GM18907 (cell line): Measurements from ENCODE around the gene TRAPPC5.

Source experiments
- ATAC-seq: cut with Tn5 transposase; IDR thresholded peaks from one replicate; pipeline ENCODE4 v1.9.1; 2021; ENCODE audit warnings: mild to moderate bottlenecking, moderate library complexity; ENCODE audit not compliant: unreplicated experiment

TRAPPC5 gene

GRCh38 chr19:7674010-7675005 lies 6.3 kb upstream of the TRAPPC5 start:
- ATAC-seq, result no peak

DNA sequence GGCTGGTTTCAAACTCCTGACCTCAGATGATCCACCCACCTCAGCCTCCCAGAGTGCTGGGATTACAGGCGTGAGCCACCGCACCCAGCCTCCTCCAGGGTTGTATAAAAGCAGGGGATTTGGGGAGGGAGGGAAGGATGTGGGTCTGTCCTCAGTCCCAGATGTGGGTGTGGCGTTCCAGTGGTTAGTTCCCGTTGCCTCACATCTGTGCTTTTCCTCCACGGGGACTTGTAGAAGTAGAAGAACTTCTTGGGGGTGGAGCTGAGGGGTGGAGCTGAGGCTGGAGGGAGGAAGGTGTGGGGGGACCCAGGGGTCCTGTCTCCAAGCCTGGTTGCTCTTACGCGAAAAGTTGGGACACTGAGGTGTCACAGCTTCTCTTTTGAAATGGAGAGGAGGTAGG lies 4.3 kb upstream of the TRAPPC5 start:
- no peak for ATAC-seq

GRCh38 chr19:7676854-7677253 lies 3.8 kb upstream of the TRAPPC5 start, which contains the start of gene MCEMP1:
MCEMP1 (plus strand) TSS chr19:7677090; CDS start chr19:7677121, 31 bp downstream.
- ATAC-seq, result no peak

GRCh38 chr19:7677669-7678311 lies 2.8 kb upstream of the TRAPPC5 start:
- no peak for ATAC-seq

DNA sequence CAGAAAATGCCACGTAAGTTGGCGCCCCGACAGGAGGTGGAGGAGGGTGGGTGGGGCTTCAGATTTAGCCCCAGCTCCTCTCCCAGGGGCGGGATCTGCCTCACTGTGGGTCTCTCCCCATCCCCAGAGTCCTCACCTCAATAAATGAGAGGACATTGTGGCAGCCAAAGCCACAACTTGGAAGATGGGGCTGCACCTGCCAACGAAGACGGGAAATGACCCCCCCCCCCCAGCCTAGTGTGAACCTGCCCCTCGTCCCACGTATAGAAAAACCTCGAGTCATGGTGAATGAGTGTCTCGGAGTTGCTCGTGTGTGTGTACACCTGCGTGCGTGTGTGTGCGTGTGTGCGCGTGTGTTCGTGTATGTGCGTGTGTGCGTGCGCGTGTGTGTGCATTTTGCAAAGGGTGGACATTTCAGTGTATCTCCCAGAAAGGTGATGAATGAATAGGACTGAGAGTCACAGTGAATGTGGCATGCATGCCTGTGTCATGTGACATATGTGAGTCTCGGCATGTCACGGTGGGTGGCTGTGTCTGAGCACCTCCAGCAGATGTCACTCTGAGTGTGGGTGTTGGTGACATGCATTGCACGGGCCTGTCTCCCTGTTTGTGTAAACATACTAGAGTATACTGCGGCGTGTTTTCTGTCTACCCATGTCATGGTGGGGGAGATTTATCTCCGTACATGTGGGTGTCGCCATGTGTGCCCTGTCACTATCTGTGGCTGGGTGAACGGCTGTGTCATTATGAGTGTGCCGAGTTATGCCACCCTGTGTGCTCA lies 1.5 kb upstream of the TRAPPC5 start:
- ATAC-seq, result no peak

DNA sequence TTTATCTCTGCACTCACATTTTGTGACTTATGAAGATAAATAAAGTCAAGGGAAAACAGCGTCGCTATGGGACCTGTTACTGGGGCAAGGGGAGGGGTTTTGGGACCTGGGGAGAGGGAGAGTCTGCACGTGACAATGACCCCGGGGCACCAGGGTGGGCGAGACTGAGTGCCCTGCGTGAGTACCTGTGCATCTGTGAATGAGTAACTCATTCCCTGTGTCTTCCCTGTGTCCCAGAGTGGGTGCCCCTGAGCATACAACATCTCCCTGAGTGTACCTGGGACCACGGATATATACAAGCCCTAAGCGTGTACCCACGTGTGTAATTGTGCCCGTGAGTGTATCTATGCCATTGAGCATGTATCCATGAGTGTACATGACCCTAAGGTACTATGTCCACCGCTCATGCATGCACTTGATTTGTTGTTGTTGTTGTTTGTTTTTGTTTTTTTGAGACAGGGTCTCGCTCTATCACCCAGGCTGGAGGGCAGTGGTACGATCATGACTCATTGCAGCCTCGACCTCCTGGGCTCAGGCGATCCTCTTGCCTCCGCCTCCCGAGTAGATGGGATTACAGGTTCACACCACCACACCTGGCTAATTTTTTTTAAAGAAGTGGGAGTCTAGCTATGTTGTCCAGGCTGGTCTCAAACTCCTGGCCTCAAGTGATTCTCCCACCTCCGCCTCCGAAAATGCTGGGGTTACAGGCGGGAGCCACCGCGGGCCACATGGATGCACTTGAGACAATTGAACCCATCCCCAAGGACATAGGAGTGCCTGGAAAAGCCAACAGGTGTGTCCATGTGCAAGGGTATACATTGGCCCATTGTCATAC lies 645 bp upstream of the TRAPPC5 start:
- no peak for ATAC-seq

DNA sequence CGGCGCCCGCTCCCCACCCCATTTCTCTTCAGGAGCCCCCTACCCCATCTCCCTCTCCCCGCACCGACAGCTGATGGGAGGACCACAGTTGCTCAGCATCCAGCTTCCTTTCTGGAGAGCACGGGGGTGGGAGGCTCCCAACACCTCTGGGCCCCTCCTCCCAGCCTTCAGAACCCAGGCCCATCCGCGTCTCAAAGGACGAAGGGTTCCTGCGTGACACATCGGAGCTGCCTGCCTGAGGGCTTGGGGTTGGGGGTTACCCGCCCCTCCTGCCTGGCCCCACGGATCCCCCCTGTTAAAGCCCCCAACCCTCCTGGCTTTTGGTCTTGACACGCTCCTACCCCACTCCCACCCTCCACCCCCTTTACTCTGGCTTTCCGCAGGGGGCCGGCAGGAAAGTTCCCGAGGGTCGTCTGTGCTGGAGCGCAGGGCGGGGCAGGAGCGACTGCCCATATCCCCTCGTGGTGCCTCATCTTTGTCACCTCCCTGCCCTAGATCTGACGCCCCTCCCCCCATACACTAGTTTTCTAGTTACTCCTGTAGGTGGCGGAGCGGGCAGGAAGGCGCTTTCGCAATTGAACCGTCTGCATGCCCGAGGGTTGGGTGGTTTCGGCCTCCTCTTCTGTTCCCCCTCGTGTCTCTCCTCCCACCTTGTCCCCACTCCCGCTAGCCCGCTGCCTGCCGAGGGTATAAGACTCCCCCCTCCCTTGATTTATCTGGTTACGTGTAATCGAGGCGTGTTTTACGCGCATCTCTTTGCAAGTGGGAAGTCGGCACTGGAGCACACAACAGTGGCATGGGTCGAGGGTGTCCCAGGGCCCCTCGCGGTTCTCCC lies 924 bp downstream of the TRAPPC5 start:
- ATAC-seq, result peak; percentile 19

DNA sequence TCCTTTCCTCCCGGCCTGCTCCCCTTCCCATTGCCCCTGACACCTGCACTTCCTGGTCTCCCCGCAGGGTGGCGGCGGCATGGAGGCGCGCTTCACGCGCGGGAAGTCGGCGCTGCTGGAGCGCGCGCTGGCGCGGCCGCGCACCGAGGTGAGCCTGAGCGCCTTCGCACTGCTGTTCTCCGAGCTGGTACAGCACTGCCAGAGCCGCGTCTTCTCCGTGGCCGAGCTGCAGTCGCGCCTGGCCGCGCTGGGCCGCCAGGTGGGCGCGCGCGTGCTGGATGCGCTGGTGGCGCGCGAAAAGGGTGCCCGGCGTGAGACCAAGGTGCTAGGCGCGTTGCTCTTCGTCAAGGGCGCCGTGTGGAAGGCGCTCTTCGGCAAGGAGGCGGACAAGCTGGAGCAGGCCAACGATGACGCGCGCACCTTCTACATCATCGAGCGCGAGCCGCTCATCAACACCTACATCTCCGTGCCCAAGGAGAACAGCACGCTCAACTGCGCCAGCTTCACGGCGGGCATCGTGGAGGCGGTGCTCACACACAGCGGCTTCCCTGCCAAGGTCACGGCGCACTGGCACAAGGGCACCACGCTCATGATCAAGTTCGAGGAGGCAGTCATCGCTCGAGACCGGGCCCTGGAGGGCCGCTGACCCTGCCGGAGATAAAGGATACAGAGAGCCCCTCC lies 1.7 kb downstream of the TRAPPC5 start:
- ATAC-seq, result no peak

GRCh38 chr19:7685546-7686445 lies 5.2 kb downstream of the TRAPPC5 start:
- no peak for ATAC-seq

GRCh38 chr19:7687177-7687576 lies 6.5 kb downstream of the TRAPPC5 start:
- no peak for ATAC-seq

DNA sequence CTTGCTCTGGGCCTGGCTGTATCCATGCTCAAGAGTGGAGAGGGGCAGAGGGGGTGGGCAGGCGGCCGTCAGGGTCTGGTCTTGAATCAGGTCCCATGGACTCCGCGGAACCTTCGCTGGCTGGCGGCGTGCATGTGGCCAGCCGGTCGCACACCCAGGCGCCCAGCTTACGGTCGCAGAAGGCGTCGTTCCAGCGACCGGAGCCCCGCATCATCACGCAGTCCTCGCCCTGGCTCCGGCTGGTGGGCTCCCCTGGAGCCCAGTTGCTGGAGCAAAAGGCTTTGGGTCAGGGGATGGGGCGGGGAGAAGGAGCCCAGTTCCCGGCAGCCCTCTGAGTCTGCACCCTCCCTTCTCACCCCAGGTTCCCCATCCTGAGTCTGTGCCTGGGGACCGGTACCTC lies 8.5 kb downstream of the TRAPPC5 start:
- ATAC-seq, result no peak

- ATAC-seq, result no peak
These were observed 10.2 kb downstream of the TRAPPC5 start for GRCh38 chr19:7690779-7691258.

DNA sequence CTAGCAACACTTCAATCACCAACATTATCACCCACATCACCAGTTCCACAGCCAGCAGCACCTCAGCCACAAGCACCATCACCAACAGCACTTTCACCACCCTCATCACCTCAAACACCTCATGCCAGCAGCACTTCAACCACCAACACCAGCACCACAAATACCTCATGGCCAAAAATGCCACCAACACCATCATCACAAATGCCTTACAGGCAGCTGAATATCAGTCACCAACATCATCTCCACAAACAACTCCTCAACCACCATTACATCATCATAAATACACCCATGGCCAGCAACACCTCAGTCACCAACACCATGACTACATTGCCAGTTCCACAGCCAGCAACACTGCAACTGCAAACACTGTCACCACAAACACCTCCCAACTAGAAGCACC lies 10.9 kb downstream of the TRAPPC5 start:
- ATAC-seq, result no peak

DNA sequence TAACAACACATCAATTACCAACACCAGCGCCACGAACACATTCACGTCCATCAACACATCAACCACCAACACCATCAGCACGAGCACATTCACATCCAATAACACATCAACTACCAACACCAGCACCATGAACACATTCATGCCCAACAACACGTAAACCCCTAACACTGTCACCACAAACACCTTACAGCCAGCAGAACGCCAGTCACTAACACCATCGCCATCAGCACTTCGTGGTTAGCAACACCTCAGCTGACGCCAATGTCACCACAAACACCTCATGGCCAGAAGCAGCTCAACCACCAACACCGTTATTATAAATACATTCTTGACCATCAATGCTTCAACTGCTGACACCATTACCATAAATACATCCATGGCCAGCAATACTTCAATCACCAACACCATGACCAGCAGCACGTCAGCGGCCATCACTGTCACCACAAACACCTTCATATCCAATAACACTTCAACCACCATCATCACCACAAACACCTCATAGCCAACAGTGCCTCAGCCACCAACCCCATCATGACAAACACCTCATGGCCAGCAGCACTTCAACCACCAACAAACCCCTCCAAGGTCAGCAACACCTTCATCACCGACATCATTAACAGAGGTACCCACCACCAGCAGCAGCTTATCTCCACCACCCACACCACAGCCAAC lies 11.9 kb downstream of the TRAPPC5 start:
- ATAC-seq, result no peak

GRCh38 chr19:7694499-7694898 lies 13.9 kb downstream of the TRAPPC5 start:
- ATAC-seq, result no peak

DNA sequence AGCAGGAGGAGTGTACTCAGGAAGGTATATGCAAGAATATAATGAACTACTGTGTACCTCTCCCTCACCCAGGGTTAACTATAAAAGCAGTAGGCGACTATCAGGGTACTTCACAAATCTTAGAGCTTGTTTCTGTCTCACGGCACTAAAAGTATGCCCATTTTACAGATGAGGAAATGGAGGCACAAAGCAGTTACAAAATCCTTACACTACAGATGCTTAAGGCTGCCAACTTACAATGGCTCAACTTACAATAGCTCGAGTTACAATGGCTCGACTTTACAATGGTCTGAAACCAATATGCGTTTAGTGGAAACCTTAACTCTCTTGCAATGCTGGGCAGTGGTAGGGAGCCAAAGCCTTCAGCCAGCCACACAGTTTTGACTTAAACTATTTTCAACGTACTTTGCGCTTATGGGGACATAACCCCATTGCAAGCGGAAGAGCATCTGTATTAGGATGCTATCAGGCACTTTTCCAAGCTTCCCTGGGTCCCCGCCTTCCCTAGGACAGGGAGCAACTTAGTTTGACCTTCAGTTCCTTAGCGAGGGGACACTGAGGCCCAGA lies 17.2 kb downstream of the TRAPPC5 start:
- no peak for ATAC-seq

- no peak for ATAC-seq
These were observed 17.9 kb downstream of the TRAPPC5 start for GRCh38 chr19:7698583-7698982.
